H1 (cell line): ENCODE measurements around the gene FCF1.

Experiments used
- EZH2 ChIP-seq: fragments of 200-600 bp; sonication (generic); IDR thresholded peaks from 2 replicates; pipeline ENCODE4 v1.7.1; 2012; ENCODE audit warnings: low read depth, mild to moderate bottlenecking, moderate library complexity, low read length, inconsistent platforms; ENCODE audit not compliant: severe bottlenecking
- POLR2A ChIP-seq, 2 experiments: IDR thresholded peaks; 1 replicate in 1 of 2; 2 replicates in 1 of 2; pipeline ENCODE4 v1.6.1; 2011; ENCODE audit warnings: low read depth in 2 of 2, low read length in 2 of 2, mild to moderate bottlenecking in 2 of 2; ENCODE audit errors: control extremely low read depth in 1 of 2
- RAD21 ChIP-seq, 2 experiments: IDR thresholded peaks in 1 of 2; conservative IDR thresholded peaks in 1 of 2; 2 replicates each; pipeline ENCODE4 v1.6.1; 2011; ENCODE audit warnings: low read depth in 2 of 2, low read length in 2 of 2, improper control_type of control experiment in 1 of 2, inconsistent platforms in 1 of 2, mild to moderate bottlenecking in 1 of 2, moderate library complexity in 1 of 2
- RNF2 ChIP-seq: fragments of 200-900, 300-1000 bp; sonication (generic); IDR thresholded peaks from 2 replicates; pipeline ENCODE4 v1.7.1; 2016; ENCODE audit warnings: borderline replicate concordance, low read depth, mild to moderate bottlenecking, antibody characterized with exemption, low read length; ENCODE audit not compliant: poor library complexity, severe bottlenecking; ENCODE audit errors: missing control alignments
- SP1 ChIP-seq: IDR thresholded peaks from 2 replicates; pipeline ENCODE4 v1.6.1; 2011; ENCODE audit warnings: low read depth, low read length
- SUZ12 ChIP-seq: fragments of 200-600 bp; sonication (generic); IDR thresholded peaks from 2 replicates; pipeline ENCODE4 v1.6.1; 2012; ENCODE audit warnings: mild to moderate bottlenecking, inconsistent platforms, low read length, moderate library complexity, mixed read lengths
- TAF1 ChIP-seq: IDR thresholded peaks from 2 replicates; pipeline ENCODE4 v1.6.1; 2011; ENCODE audit warnings: mild to moderate bottlenecking, low read depth, low read length
- YY1 ChIP-seq: IDR thresholded peaks from 2 replicates; pipeline ENCODE4 v1.6.1; 2011; ENCODE audit warnings: low read depth, mild to moderate bottlenecking, low read length
- TF ChIP-seq, protein P1 (sequence below), 3 experiments: IDR thresholded peaks; 1 replicate in 2 of 3; 2 replicates in 1 of 3; pipeline versions ENCODE4 v1.5.1 to v1.6.1; 2011; ENCODE audit warnings: low read length in 3 of 3, mild to moderate bottlenecking in 3 of 3, inconsistent platforms in 2 of 3, low read depth in 1 of 3, moderate library complexity in 1 of 3; ENCODE audit not compliant: insufficient read depth in 1 of 3; ENCODE audit errors: control extremely low read depth in 1 of 3

DNA sequence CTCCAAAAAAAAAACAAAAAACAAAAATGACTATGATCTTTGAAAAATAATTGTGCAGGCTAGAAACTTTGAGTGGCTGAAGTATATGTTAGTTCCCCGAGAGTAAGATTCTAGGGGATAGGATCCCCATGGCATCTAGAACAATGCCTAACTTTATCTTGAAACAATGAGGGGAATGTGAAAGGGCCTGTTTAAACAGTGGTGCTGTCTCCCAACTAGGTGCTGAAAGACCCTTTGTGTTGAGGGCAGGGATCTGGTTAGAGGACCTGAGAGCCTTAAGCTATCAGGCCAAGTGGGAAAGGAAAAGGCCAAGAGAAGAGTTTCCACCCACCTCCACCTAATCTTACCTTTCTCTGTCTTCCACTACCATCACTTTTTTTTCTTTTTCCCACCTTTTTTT lies 43.4 kb downstream of the FCF1 start:
- TF ChIP-seq, protein P1, sequence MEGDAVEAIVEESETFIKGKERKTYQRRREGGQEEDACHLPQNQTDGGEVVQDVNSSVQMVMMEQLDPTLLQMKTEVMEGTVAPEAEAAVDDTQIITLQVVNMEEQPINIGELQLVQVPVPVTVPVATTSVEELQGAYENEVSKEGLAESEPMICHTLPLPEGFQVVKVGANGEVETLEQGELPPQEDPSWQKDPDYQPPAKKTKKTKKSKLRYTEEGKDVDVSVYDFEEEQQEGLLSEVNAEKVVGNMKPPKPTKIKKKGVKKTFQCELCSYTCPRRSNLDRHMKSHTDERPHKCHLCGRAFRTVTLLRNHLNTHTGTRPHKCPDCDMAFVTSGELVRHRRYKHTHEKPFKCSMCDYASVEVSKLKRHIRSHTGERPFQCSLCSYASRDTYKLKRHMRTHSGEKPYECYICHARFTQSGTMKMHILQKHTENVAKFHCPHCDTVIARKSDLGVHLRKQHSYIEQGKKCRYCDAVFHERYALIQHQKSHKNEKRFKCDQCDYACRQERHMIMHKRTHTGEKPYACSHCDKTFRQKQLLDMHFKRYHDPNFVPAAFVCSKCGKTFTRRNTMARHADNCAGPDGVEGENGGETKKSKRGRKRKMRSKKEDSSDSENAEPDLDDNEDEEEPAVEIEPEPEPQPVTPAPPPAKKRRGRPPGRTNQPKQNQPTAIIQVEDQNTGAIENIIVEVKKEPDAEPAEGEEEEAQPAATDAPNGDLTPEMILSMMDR (IDR thresholded peaks at IDR 0.05; ENCODE audit: control extremely low read depth in 1 of 3, insufficient read depth in 1 of 3, low read depth in 1 of 3, low read length in 3 of 3): no peak
- TF ChIP-seq EZH2 (no peak), SP1 (no peak), POLR2A (IDR thresholded peaks at IDR 0.05; ENCODE audit: control extremely low read depth in 1 of 2, low read depth in 2 of 2, low read length in 2 of 2) (no peak), YY1 (no peak), RAD21 (IDR thresholded peaks at IDR 0.05 in 1 of 2, conservative IDR thresholded peaks at IDR 0.05 in 1 of 2; ENCODE audit: low read depth in 2 of 2, low read length in 2 of 2) (no peak), SUZ12 (no peak), TAF1 (no peak), RNF2 (no peak)
